Measurements from ENCODE around the gene CRYM.
"Not testable (repeated sequence)": the region's sequence is repeated elsewhere in the genome, so short reads cannot be mapped to it uniquely, and the experiment has no call there.

Gene CRYM

DNA sequence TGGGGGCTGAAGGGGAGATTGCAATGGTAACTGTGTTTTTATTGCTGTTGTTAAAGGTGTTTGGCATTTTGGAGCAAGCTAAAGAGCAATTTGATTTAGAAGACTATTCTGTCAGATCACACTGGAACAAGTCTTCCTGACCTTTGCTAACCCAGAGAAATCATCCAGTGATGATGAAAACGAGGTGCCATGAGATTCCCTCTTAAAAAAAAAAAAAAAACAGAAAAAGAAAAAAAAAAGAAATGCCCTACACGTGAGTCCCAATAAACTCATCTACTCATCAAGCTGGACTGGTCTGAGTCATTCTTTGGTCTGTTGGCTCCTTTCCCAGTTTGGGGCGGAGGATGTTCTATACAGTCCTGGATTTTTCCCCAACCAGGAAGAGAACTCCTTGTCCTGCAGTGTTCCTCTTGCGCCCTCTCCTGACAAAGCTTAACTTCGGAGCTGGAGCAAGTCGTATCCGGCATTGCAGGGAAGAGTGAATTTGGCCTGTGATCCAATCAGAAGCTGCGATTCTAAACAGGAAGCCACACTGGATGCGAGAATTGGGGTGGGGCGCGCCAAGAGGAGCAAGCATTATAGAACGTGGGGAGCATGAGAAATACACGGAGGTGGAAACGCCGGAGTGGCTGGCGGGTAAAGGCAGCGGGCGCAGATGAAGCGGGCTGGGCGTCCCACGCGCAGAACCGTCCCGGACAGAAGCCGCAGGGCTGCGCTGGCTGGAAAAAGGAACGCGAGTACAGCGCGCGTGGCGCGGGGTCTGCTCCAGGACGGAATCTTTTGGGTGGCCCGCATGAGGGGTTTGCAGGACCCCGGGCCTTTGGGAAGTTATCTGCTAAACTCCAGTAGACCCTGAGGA lies 22.4 kb upstream of the CRYM start (continued):
- TF ChIP-seq, protein P1, sequence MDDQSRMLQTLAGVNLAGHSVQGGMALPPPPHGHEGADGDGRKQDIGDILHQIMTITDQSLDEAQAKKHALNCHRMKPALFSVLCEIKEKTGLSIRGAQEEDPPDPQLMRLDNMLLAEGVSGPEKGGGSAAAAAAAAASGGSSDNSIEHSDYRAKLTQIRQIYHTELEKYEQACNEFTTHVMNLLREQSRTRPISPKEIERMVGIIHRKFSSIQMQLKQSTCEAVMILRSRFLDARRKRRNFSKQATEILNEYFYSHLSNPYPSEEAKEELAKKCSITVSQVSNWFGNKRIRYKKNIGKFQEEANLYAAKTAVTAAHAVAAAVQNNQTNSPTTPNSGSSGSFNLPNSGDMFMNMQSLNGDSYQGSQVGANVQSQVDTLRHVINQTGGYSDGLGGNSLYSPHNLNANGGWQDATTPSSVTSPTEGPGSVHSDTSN (CRISPR knock-in tag; IDR thresholded peaks at IDR 0.05), result no peak
- no peak for TF ChIP-seq ZNF10 (tag by site-specific recombination; IDR thresholded peaks at IDR 0.05)

DNA sequence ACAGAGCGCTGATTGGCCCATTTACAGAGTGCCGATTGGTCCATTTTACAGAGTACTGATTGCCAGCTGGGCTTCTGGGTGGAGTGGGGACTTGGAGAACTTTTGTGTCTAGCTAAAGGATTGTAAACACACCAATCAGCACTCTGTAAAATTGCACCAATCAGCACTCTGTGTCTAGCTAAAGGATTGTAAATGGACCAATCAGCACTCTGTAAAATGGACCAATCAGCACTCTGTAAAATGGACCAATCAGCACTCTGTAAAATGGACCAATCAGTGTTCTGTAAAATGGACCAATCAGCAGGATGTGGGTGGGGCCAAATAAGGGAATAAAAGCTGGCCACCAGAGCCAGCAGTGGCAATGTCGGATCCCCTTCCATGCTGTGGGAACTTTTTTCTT lies 11.7 kb upstream of the CRYM start:
- H3K4me1 ChIP-seq (ENCODE audit: control insufficient read depth, insufficient read depth, low read length); CTCF ChIA-PET; H3K27ac ChIP-seq (ENCODE audit: extremely low read depth, low read depth, low read length); POLR2A ChIA-PET; H3K4me3 ChIP-seq (ENCODE audit: low read depth, low read length); H3K9me3 ChIP-seq (ENCODE audit: control insufficient read depth, insufficient read depth, low read depth, low read length); H3K36me3 ChIP-seq (ENCODE audit: control insufficient read depth in 2 of 2, insufficient read depth in 1 of 2, low read length in 2 of 2): not testable (repeated sequence)
- TF ChIP-seq SP2 (tag by site-specific recombination; IDR thresholded peaks at IDR 0.05), result 0 out of 2 replicates have a peak, but pooled peaks have one; percentile 7

DNA sequence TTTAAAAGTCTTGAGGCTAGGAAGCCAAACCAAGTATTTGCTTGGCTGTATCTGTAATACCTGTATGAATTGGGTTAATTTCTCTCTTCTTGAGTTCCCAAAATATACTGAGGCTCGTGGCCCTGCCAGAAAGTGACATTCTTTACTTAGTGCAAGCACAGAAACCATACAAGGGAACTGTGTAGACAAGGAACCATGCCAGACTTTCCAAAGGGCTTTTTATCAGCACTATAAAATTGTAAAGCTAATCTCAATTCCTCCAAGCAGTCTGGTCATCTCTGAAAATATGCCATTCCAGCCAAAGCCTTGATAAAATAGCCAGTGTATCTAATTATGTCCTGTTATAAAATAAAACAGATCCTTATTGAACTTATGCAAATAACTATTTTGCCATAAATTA lies 7.2 kb upstream of the CRYM start:
- H3K9me3 ChIP-seq (ENCODE audit: control insufficient read depth, insufficient read depth, low read depth, low read length), result no peaks in the 10 kb centered on the region
- CTCF ChIA-PET, result interaction anchor here (0.7 to 1.1 kb wide), 5 partner anchors 14 to 255 kb away, joined by 4 to 7 read pairs (median 4); no protein-coding TSS in a partner anchor
- POLR2A ChIA-PET, result interaction anchor here (0.9 kb wide), 1 partner anchor 9 kb away, joined by 3 read pairs; no protein-coding TSS in a partner anchor

DNA sequence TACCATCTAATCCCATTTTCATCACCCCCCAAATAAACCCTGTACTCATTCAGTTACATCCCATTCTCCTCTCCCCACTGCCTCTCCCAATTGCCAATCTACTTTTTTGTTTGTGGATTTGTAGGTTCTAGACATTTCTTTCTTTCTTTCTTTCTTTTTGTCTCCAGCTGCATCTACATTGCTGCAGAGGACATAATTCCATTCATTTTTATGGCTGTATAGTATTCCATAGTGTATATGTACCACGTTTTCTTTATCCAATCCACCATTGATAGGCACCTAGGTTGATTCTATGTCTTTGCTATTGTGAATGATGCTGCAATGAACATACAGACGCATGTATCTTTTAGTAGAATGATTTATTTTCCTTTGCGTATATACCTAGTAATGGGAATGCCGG lies 6.3 kb upstream of the CRYM start:
- Histone ChIP-seq H3K36me3 (ENCODE audit: control insufficient read depth in 2 of 2, insufficient read depth in 1 of 2, low read length in 2 of 2) (no peaks in the 10 kb centered on the region), H3K9me3 (ENCODE audit: control insufficient read depth, insufficient read depth, low read depth, low read length) (no peaks in the 10 kb centered on the region), H3K4me3 (ENCODE audit: low read depth, low read length) (no peak overlapping the region), H3K4me1 (ENCODE audit: control insufficient read depth, insufficient read depth, low read length) (no peaks in the 10 kb centered on the region), H3K27ac (ENCODE audit: extremely low read depth, low read depth, low read length) (no peak overlapping the region)
- ChIA-PET CTCF (interaction anchor here (0.6 kb wide), 1 partner anchor 8 kb away, joined by 4 read pairs; no protein-coding TSS in a partner anchor), POLR2A (no interaction called here)
- TF ChIP-seq, protein P2, sequence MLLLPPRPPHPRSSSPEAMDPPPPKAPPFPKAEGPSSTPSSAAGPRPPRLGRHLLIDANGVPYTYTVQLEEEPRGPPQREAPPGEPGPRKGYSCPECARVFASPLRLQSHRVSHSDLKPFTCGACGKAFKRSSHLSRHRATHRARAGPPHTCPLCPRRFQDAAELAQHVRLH (tag by site-specific recombination; IDR thresholded peaks at IDR 0.05), result peak; percentile 83
- TF ChIP-seq ZNF146 (tag by site-specific recombination; IDR thresholded peaks at IDR 0.05) (peak; percentile 99), ZSCAN23 (tag by site-specific recombination; IDR thresholded peaks at IDR 0.05) (no peak)

More for the DNA sequence above, 7.2 kb upstream of the CRYM start:
- no peak overlapping the region for H3K4me3 ChIP-seq (ENCODE audit: low read depth, low read length)
- H3K27ac ChIP-seq (ENCODE audit: extremely low read depth, low read depth, low read length), result no peak overlapping the region
- TF ChIP-seq ZXDB (tag by site-specific recombination; IDR thresholded peaks at IDR 0.05), result no peak
- TF ChIP-seq, protein P3, sequence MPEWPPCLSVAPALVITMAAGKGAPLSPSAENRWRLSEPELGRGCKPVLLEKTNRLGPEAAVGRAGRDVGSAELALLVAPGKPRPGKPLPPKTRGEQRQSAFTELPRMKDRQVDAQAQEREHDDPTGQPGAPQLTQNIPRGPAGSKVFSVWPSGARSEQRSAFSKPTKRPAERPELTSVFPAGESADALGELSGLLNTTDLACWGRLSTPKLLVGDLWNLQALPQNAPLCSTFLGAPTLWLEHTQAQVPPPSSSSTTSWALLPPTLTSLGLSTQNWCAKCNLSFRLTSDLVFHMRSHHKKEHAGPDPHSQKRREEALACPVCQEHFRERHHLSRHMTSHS (tag by site-specific recombination; IDR thresholded peaks at IDR 0.05), result no peak
- no peak for TF ChIP-seq GLI2 (tag by site-specific recombination; IDR thresholded peaks at IDR 0.05; ENCODE audit: borderline replicate concordance, low read depth)
- TF ChIP-seq, protein P4, sequence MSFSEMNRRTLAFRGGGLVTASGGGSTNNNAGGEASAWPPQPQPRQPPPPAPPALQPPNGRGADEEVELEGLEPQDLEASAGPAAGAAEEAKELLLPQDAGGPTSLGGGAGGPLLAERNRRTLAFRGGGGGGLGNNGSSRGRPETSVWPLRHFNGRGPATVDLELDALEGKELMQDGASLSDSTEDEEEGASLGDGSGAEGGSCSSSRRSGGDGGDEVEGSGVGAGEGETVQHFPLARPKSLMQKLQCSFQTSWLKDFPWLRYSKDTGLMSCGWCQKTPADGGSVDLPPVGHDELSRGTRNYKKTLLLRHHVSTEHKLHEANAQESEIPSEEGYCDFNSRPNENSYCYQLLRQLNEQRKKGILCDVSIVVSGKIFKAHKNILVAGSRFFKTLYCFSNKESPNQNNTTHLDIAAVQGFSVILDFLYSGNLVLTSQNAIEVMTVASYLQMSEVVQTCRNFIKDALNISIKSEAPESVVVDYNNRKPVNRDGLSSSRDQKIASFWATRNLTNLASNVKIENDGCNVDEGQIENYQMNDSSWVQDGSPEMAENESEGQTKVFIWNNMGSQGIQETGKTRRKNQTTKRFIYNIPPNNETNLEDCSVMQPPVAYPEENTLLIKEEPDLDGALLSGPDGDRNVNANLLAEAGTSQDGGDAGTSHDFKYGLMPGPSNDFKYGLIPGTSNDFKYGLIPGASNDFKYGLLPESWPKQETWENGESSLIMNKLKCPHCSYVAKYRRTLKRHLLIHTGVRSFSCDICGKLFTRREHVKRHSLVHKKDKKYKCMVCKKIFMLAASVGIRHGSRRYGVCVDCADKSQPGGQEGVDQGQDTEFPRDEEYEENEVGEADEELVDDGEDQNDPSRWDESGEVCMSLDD (tag by site-specific recombination; IDR thresholded peaks at IDR 0.05), result no peak
- no peaks in the 10 kb centered on the region for H3K36me3 ChIP-seq (ENCODE audit: control insufficient read depth in 2 of 2, insufficient read depth in 1 of 2, low read length in 2 of 2)
- no peaks in the 10 kb centered on the region for H3K4me1 ChIP-seq (ENCODE audit: control insufficient read depth, insufficient read depth, low read length)
